GM12892 (cell line): ENCODE data around the gene MAP4K1.

Source experiments
- POLR2A ChIP-seq: IDR thresholded peaks from 2 replicates; pipeline ENCODE4 v1.6.1; 2011; ENCODE audit warnings: low read depth, low read length, control low read depth
- TAF1 ChIP-seq: IDR thresholded peaks from 2 replicates; pipeline ENCODE4 v1.6.1; 2011; ENCODE audit warnings: low read depth, mild to moderate bottlenecking, control low read depth, low read length, borderline replicate concordance

DNA sequence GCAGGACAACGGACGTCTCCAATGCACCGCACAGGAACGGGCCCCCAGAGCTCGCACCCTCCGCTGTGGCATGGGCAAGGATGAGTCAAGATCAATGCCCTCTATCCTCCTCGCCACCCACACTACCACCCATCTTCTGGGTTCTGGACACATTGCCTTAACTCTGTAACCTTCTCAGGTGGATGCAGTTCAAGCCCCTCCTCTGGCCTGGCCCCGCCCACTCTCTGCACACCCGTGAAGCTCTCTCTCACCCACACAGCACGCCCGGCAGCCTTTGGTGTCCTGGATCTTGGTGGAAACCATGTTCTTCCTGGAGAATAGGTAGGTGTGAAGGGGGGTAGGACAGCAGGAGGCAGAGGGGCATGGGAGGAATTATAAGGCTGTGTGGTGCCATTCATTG is 20.7 kb downstream of the MAP4K1 start:
- no peak for TF ChIP-seq TAF1
- TF ChIP-seq POLR2A: no peak
